NCI-H1436 treated with DMSO at 0.1 percent for 48 hours (cell line): Measurements from ENCODE around the gene BAIAP2L2.
"Not testable (repeated sequence)": the region's sequence is repeated elsewhere in the genome, so short reads cannot be mapped to it uniquely, and the experiment has no call there.

Experiments
- DNase-seq: peaks from one replicate; lab custom pipeline; 2025; lab: John Stamatoyannopoulos, UW

BAIAP2L2 gene

GRCh38 chr22:38066381-38067027 lies 44.0 kb downstream of the BAIAP2L2 start:
- no peak for DNase-seq

GRCh38 chr22:38065539-38065938 lies 44.9 kb downstream of the BAIAP2L2 start:
- DNase-seq, result no peak

DNA sequence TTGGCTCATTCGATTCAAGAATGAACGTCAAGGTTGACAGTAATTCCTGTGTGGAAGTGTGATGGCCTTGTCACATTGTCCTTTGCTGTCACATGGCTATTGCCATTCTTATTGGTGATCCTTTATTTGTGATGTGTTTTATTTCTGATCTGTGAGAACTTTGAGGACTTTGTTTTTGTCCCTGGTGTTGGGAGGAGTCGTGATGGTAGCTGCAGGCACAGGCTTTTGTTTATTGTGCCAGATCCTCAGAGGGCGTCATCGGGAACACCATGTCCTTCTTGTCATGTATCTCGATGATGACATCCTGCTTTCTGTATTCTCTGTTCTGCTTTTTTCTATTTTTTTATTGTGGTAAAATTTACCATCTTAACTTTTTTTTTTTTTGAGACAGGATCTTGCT lies 47.7 kb downstream of the BAIAP2L2 start:
- no peak for DNase-seq

DNA sequence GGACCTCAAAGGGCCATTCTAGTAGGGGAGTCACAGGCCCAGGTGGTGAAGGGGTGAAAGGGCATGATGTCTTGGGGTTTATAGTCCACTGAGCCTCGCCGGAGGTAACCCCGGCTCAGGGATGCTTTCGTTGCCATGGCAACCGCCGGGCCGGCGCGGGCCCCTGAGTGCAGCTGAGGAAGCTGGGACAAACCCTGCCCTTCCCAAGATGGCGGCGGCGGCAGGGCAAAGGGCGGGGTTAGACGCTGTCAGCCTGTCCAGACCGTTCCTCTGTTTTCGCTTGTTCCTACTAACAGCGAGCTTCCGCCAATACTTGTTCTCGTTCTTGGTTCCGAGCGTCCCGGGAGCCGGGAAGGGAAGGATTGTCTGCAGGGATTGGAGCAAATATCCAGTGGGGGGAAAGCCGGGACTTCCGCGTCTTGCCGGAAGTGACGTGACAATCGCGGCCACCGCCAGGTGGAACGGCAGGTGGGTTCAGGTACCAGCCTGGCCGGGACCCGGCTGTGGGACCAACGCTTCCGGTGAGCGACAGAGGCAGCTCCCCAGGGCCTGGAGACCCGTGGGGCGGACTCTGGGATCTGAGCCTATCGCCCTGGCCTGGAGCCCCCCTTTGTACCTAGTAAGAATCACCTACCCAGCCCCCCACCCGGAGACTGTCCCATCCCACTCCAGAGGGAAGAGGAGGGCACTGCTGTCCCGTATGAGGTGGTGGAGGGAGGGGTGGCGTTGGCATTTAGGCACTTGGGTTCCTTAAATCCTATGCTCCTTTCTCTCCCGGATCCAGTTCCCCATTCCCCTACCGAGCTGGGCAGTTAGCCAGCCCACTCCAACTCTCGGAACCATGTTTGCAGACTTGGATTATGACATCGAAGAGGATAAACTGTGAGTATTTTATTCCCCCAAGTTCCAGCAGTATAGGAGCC lies 53.3 kb downstream of the BAIAP2L2 start, which contains the start of gene PICK1:
Gene PICK1, plus strand, starts transcription at position 436 of the 923 bp plus-strand sequence. Its CDS starts 406 bp downstream, at position 842.
- no peak for DNase-seq

GRCh38 chr22:38051900-38052862 lies 58.3 kb downstream of the BAIAP2L2 start:
- DNase-seq, result peak; percentile 19

GRCh38 chr22:38051261-38051660 lies 59.2 kb downstream of the BAIAP2L2 start:
- no peak for DNase-seq

DNA sequence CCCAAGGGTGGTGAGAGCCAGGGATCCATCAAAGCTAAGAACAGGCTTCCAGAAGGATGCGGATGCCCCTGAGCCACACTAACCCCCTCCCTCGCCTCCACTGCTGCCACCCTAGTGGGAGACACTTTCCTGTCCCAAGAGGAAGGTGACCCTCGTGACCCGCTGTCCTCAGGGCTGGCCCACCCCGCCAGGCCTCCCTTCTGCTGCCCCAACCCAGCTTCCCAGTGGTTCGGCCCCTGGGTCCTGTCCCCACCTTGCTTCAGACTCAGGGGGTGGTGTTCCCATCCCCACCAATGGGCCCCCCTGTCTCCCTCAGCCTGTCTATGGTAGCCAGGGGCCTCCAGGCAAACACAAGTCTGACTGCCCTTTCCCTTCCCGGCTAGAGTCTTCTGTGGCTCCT lies 59.8 kb downstream of the BAIAP2L2 start:
- no peak for DNase-seq

DNA sequence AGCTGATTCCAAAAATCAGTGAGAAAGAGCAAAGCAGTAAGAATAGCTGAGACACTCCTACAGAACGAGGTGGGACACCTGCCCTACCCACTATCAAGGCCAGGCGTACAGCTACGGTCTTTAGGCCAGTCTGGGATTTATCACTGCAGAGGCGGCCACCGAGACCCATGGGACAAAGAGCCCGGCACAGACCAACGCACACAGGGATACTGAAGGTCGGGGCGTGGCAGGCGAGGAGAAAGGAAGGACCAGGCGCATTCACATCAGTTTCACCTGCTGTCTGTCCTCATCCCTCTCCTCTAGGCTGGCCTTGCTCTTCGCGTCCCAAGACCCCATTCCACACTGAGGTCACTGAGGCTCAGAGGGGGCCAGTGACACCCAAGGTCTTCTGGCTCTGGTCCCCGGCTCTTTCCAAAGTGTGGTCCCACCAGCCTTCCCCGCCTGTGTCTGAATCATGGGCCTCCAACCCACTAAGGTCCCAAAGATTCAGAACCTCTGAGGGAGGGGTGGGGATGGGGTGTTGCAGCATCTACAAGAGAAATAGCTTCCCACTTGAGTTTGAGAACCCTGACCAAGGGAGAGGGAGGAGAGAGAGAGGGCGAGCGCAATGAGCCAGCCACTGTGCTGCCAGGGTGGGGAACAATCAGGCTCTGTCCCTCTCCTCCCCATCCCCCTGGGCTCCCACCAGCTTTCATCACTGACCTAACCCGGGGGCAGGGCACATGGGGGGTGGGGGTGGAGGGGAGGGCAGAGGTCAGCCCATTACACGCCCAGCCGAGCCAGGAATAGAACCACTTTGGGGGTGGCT lies 60.5 kb downstream of the BAIAP2L2 start:
- DNase-seq, result no peak

DNA sequence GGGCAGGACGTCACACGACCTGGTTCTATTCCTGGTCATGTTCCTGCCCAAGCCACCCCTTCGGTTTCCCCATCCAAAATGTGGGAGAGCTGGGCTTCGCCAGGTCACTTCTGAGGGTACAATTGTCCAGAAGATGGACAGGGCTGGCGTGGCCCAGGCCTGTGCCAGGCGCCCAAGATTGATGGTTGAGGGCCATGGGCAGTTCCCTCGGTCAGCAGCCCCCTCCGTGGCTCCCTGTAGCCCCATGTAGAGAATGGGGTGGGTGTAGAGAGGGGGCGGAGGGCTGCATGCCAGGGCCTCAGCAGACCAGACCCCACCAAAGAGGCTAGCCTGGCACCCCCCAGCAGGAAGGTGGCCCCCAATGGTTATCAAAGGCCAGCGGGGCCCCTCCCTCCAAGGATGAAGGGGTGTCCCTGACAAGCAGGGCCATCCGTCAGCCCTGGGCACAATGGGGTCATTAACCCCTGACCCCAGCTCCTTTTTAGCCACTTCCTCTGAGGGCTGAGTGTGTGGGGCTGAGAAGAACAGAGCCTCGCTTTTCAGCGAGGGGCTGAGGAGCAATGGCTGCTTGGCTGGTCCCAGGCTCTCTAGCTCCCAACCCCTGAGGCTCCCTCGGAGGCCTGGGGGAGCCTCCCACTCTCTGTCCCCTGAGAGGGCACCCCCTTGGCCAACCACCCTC lies 64.3 kb downstream of the BAIAP2L2 start:
- DNase-seq, result no peak

GRCh38 chr22:38043151-38044039 lies 67.1 kb downstream of the BAIAP2L2 start:
- no peak for DNase-seq

GRCh38 chr22:38042488-38042790 lies 68.0 kb downstream of the BAIAP2L2 start:
- no peak for DNase-seq

DNA sequence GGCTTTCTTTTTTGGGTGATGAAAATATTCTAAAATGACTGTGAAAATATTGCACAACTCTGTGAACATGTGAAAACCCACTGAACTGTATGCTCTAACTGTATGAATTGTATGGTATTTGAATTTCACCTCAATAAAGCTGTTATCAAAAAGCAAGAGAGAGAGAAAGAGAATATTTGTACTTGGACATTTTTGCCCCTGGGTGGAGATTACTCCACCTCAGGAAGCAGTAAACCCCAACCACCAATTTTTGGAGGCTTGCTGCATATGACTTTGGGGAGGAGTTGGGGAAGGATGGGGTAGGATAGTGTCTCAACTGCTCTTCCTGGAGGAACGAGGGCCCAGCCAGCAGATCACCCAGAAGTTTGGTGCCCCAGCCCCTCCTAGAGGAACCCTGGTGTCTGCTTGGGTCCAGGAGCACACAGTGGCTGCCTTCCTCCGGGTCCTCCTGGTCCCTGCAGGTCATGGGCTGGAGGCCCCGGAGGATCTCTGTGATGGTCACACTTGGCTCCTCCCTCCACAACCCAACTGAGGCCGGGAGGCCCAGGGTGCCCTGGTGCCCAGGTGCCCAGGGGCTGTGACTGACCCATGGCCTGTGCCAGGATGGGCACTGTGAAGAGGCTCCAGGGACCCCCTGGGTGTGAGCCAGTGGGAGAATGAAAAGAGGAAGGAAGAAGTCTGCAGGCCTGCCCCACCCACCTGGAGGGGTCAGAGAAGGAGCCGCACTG lies 68.6 kb downstream of the BAIAP2L2 start:
- DNase-seq, result no peak

DNA sequence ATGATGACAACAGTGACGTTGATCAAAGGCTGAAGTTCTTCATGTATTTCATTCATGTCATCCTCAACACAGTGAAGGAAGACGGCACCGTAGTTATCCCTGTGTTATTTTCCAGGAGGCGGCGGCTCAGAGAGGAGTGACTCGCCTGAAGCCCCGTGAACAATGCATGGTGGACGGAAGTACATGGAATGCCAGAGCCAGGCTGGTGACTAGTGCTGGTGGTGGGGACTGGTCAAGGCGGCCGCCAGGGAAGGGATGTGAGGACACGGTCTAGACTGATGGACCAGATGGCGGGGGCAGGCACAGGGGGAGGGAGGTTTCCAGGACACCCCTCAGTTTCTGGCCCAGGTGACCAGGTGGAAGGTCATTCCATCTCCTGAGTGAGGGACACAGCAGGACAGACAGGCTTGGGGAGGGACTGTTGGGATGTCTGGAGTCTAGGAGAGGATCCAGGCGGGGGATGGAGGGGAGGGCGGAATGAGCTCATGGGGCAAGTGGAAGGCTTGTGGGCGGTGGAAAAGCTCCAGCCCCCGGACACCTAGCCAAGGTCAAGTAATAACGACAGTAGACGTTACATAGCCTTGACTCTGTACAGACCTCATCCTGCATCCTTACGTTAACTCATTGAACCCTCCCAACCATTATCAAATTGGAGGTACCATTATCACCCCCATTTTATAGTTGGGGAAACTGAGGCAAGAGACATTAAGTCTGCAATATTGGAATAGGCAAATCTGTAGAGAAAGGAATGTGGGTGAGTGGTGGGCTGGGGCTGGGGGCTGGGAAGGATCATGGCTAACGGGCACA lies 69.3 kb downstream of the BAIAP2L2 start:
- no peak for DNase-seq

- no peak for DNase-seq
Measured at GRCh38 chr22:38038890-38039812, 71.3 kb downstream of the BAIAP2L2 start.

GRCh38 chr22:38038426-38038825 lies 72.1 kb downstream of the BAIAP2L2 start:
- DNase-seq, result no peak

GRCh38 chr22:38037367-38038150 lies 72.9 kb downstream of the BAIAP2L2 start:
- not testable (repeated sequence) for DNase-seq
